Endothelial cell of umbilical vein (primary cell): ENCODE results near the gene RAD51B. TPM values are rescaled to one million over a fixed set of nuclear protein-coding genes. Genes with fewer than 3 reads are reported as not detected.
A peak's percentile ranks its signal among the peaks of the same experiment; 100 is the strongest.

Experiments used
- BruUV-seq: library from RNA; stranded (reverse); fragments of 400-500 nt; replicated peaks from 2 replicates; lab custom pipeline; 2021; lab: Mats Ljungman, UMichigan
- CTCF ChIA-PET: fragments of 300-600, 350-600 bp; sonication (Branson Sonifier 250); formaldehyde crosslinking; loops from one replicate; lab custom pipeline; 2021; ENCODE audit warnings: antibody characterized with exemption, inconsistent platforms; lab: Charles Lee
- POLR2A ChIA-PET: fragments of 300-600, 350-600 bp; sonication (Branson Sonifier 250); formaldehyde crosslinking; loops from one replicate; lab custom pipeline; 2021; ENCODE audit warnings: antibody characterized with exemption, inconsistent platforms; lab: Charles Lee
- DNase-seq: peaks from one replicate; pipeline ENCODE4 v3.0.0-alpha.2; 2011; ENCODE audit warnings: low read depth, low spot score
- FAIRE-seq: peaks from 2 replicates; lab custom pipeline; 2011; peaks lifted over from hg19 to GRCh38; lab: Jason Lieb, UNC
- H2AFZ ChIP-seq: 2 replicates; pipeline ENCODE4 v1.6.0; 2012; ENCODE audit warnings: low read depth, low read length, control low read depth, inconsistent platforms
- H3K27ac ChIP-seq: 2 replicates; pipeline ENCODE4 v1.5.1; 2011; ENCODE audit warnings: low read depth, mild to moderate bottlenecking, control low read depth, low read length, moderate library complexity; ENCODE audit not compliant: insufficient read depth
- H3K27me3 ChIP-seq, 2 experiments: 2 replicates each; pipeline versions ENCODE4 v1.6.0 to v1.6.1; 2011; ENCODE audit warnings: low read length in 2 of 2, mixed read lengths in 1 of 2; ENCODE audit not compliant: control insufficient read depth in 2 of 2, insufficient read depth in 2 of 2
- H3K36me3 ChIP-seq, 2 experiments: 2 replicates in 1 of 2; 3 replicates in 1 of 2; pipeline ENCODE4 v1.5.1; 2011; ENCODE audit warnings: low read length in 2 of 2, mild to moderate bottlenecking in 1 of 2, moderate library complexity in 1 of 2; ENCODE audit not compliant: control insufficient read depth in 2 of 2, insufficient read depth in 2 of 2; ENCODE audit errors: extremely low read depth in 1 of 2
- H3K4me1 ChIP-seq: 3 replicates; pipeline ENCODE4 v1.5.1; 2011; ENCODE audit warnings: mild to moderate bottlenecking, low read length; ENCODE audit not compliant: control insufficient read depth, insufficient read depth; ENCODE audit errors: extremely low read depth
- H3K4me2 ChIP-seq: 2 replicates; pipeline ENCODE4 v1.6.1; 2011; ENCODE audit warnings: low read length, control low read depth, mixed read lengths; ENCODE audit not compliant: insufficient read depth
- H3K4me3 ChIP-seq, 3 experiments: fragments of 200-600 bp in 1 of 3; sonication (generic), shearing (Covaris generic) in 1 of 3; replicated peaks in 1 of 3; 2 replicates each; pipeline ENCODE4 v1.5.1; 2011 to 2016; ENCODE audit warnings: control low read depth in 3 of 3, low read length in 3 of 3, mild to moderate bottlenecking in 2 of 3, inconsistent platforms in 1 of 3, low read depth in 1 of 3, moderate library complexity in 1 of 3; ENCODE audit not compliant: insufficient read depth in 1 of 3
- H3K79me2 ChIP-seq: 2 replicates; pipeline ENCODE4 v1.6.0; 2012; ENCODE audit warnings: low read length, inconsistent platforms; ENCODE audit not compliant: control insufficient read depth, insufficient read depth
- H3K9ac ChIP-seq: replicated peaks from 2 replicates; pipeline ENCODE3; 2011; ENCODE audit warnings: low read length, control low read depth; ENCODE audit not compliant: insufficient read depth; ENCODE audit errors: extremely low read depth
- H3K9me1 ChIP-seq: replicated peaks from 3 replicates; pipeline ENCODE4 v1.6.0; 2011; ENCODE audit warnings: mild to moderate bottlenecking, low read length; ENCODE audit not compliant: control insufficient read depth, insufficient read depth; ENCODE audit errors: extremely low read depth
- H3K9me3 ChIP-seq: replicated peaks from 2 replicates; pipeline ENCODE4 v1.5.1; 2012; ENCODE audit warnings: low read length, inconsistent platforms; ENCODE audit not compliant: control insufficient read depth, insufficient read depth
- H4K20me1 ChIP-seq: replicated peaks from 2 replicates; pipeline ENCODE3; 2011; ENCODE audit warnings: mild to moderate bottlenecking, low read length; ENCODE audit not compliant: control insufficient read depth, insufficient read depth; ENCODE audit errors: extremely low read depth
- EZH2 ChIP-seq: IDR thresholded peaks from 2 replicates; pipeline ENCODE4 v1.6.1; 2012; ENCODE audit warnings: borderline replicate concordance, low read depth, mild to moderate bottlenecking, moderate library complexity, low read length, inconsistent platforms; ENCODE audit not compliant: severe bottlenecking
- FOS ChIP-seq: IDR thresholded peaks from 2 replicates; pipeline ENCODE4 v1.6.1; 2011; ENCODE audit warnings: mild to moderate bottlenecking, low read length, moderate library complexity, borderline replicate concordance; ENCODE audit not compliant: insufficient read depth
- GATA2 ChIP-seq: IDR thresholded peaks from 2 replicates; pipeline ENCODE4 v1.7.0; 2011; ENCODE audit warnings: low read depth, mild to moderate bottlenecking, moderate library complexity, mixed read lengths, low read length; ENCODE audit not compliant: insufficient read length, insufficient read depth
- JUN ChIP-seq: IDR thresholded peaks from 2 replicates; pipeline ENCODE4 v1.6.1; 2011; ENCODE audit warnings: borderline replicate concordance, low read depth; ENCODE audit not compliant: insufficient read length, insufficient read depth
- MAX ChIP-seq: IDR thresholded peaks from 2 replicates; pipeline ENCODE4 v1.6.1; 2011; ENCODE audit not compliant: insufficient read depth, insufficient read length
- MYC ChIP-seq: IDR thresholded peaks from one replicate; pipeline ENCODE4 v1.6.1; 2011; ENCODE audit warnings: mild to moderate bottlenecking, low read depth, low read length
- POLR2A ChIP-seq: IDR thresholded peaks from 2 replicates; pipeline ENCODE4 v1.6.1; 2012; ENCODE audit warnings: low read depth, mild to moderate bottlenecking, control low read depth, low read length
- POLR2AphosphoS5 ChIP-seq: IDR thresholded peaks from 2 replicates; pipeline ENCODE4 v1.6.1; 2012; ENCODE audit warnings: low read depth, mild to moderate bottlenecking, control low read depth, low read length, moderate library complexity; ENCODE audit not compliant: insufficient read depth
- dilution Hi-C: fragments of 300-500 bp; cut with MboI; formaldehyde crosslinking; loops from one replicate; pipeline ENCODE4 v1.15.0; 2019; ENCODE audit warnings: low sequenced_read_pairs; ENCODE audit not compliant: extremely low pct_ligation_motif_present
- intact Hi-C: fragments of 100-400 bp; cut with micrococcal nuclease; formaldehyde crosslinking; loops from one replicate; pipeline ENCODE4 v1.10.0; 2022
- polyA plus RNA-seq, 4 experiments: library from polyadenylated mRNA; depleted of rRNA in 3 of 4; stranded (reverse) in 3 of 4; unstranded in 1 of 4; fragments of >200 nt; gene quantifications; 2 replicates each; pipeline versions ENCODE4 v1.2.1 to v1.2.3, GENCODE V29; 2011 to 2012; ENCODE audit warnings: missing spikeins in 1 of 4
- total RNA-seq: library from RNA; stranded (reverse); gene quantifications from 2 replicates; pipeline ENCODE4 v1.2.3, GENCODE V29; 2021
- TF ChIP-seq, protein P1 (sequence below), 2 donors: IDR thresholded peaks; 1 replicate in 1 of 2; 2 replicates in 1 of 2; pipeline ENCODE4 v1.5.1; 2011; ENCODE audit warnings: low read length in 2 of 2, mild to moderate bottlenecking in 2 of 2, moderate library complexity in 2 of 2, control low read depth in 1 of 2, inconsistent platforms in 1 of 2, low read depth in 1 of 2; ENCODE audit not compliant: insufficient read depth in 1 of 2; ENCODE audit errors: extremely low read depth in 1 of 2

Gene RAD51B
- total and polyA plus RNA-seq, 2 donors (not counting 3 experiments of a cell fraction or from before 2014, with no cell fraction given), result 3.9 to 19.0 TPM

GRCh38 chr14:68208626-68209317, 389.2 kb downstream of the RAD51B start:
- POLR2A ChIA-PET, result no interaction called here

GRCh38 chr14:68210729-68211299, 391.2 kb downstream of the RAD51B start:
- BruUV-seq, result no TSS peak
- ChIA-PET CTCF (interaction anchor here (0.6 to 1.4 kb wide), 3 partner anchors 20 to 65 kb away, joined by 3 read pairs; no protein-coding TSS in a partner anchor), POLR2A (no interaction called here)
- H4K20me1 ChIP-seq, result no peaks in the 10 kb centered on the region
- TF ChIP-seq MYC, result no peak
- TF ChIP-seq POLR2AphosphoS5, result peak; percentile 30
- TF ChIP-seq, protein P1, sequence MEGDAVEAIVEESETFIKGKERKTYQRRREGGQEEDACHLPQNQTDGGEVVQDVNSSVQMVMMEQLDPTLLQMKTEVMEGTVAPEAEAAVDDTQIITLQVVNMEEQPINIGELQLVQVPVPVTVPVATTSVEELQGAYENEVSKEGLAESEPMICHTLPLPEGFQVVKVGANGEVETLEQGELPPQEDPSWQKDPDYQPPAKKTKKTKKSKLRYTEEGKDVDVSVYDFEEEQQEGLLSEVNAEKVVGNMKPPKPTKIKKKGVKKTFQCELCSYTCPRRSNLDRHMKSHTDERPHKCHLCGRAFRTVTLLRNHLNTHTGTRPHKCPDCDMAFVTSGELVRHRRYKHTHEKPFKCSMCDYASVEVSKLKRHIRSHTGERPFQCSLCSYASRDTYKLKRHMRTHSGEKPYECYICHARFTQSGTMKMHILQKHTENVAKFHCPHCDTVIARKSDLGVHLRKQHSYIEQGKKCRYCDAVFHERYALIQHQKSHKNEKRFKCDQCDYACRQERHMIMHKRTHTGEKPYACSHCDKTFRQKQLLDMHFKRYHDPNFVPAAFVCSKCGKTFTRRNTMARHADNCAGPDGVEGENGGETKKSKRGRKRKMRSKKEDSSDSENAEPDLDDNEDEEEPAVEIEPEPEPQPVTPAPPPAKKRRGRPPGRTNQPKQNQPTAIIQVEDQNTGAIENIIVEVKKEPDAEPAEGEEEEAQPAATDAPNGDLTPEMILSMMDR (IDR thresholded peaks at IDR 0.05; ENCODE audit: extremely low read depth in 1 of 2, insufficient read depth in 1 of 2, low read depth in 1 of 2, low read length in 2 of 2), result no peak
- peak; percentile 62 for TF ChIP-seq FOS
- TF ChIP-seq JUN, result no peak
- peak; percentile 68 for TF ChIP-seq GATA2
- TF ChIP-seq EZH2, result no peak
- H3K4me3 ChIP-seq, result peak overlapping the region in 2 of 3 experiments; percentile 4 to 5
- peak; percentile 61 for FAIRE-seq
- H3K4me1 ChIP-seq, result peaks cover 9% of the 10 kb centered on the region
- peak overlapping the region; percentile 82 for H2AFZ ChIP-seq
- no peaks in the 10 kb centered on the region for H3K9me1 ChIP-seq
- no peaks in the 10 kb centered on the region for H3K79me2 ChIP-seq
- dilution Hi-C loops, result no loop called here
- H3K36me3 ChIP-seq, result no peaks in the 10 kb centered on the region
- no peaks in the 10 kb centered on the region for H3K9me3 ChIP-seq
- H3K9ac ChIP-seq, result peak overlapping the region; percentile 11
- intact Hi-C loops, result no loop called here
- no peaks in the 10 kb centered on the region for H3K27me3 ChIP-seq
- peak overlapping the region; percentile 77 for H3K4me2 ChIP-seq
- peak overlapping the region; percentile 18 for H3K27ac ChIP-seq
- peak; percentile 84 for DNase-seq

More at GRCh38 chr14:68208626-68209317, 389.2 kb downstream of the RAD51B start:
- no TSS peak for BruUV-seq
- peaks cover 13% of the 10 kb centered on the region for H3K4me1 ChIP-seq
- H4K20me1 ChIP-seq, result no peaks in the 10 kb centered on the region
- H3K9me3 ChIP-seq, result no peaks in the 10 kb centered on the region
- H3K27ac ChIP-seq, result no peak overlapping the region
- no peak overlapping the region for H2AFZ ChIP-seq
- H3K36me3 ChIP-seq, result no peaks in the 10 kb centered on the region
- no peaks in the 10 kb centered on the region for H3K9me1 ChIP-seq
- H3K79me2 ChIP-seq, result no peaks in the 10 kb centered on the region
- no peak overlapping the region for H3K9ac ChIP-seq
- CTCF ChIA-PET, result interaction anchor here (1.4 kb wide), 1 partner anchor 24 kb away, joined by 4 read pairs; no protein-coding TSS in a partner anchor
- H3K4me2 ChIP-seq, result no peak overlapping the region
- H3K27me3 ChIP-seq, result no peaks in the 10 kb centered on the region
- FAIRE-seq (no peak), DNase-seq (no peak)
- dilution Hi-C loops (no loop called here), intact Hi-C loops (no loop called here)
- TF ChIP-seq POLR2A (no peak), EZH2 (no peak), JUN (no peak), MAX (no peak), MYC (no peak), FOS (no peak)
- H3K4me3 ChIP-seq, result no peak overlapping the region
